Subcutaneous adipose tissue (tissue), 4 donors: ENCODE results near the gene EFNA1. TPM values are rescaled to one million over a fixed set of nuclear protein-coding genes. Genes with fewer than 3 reads are reported as not detected.

Source experiments
- CTCF ChIP-seq: fragments of 450-650 bp; IDR thresholded peaks from one replicate; pipeline ENCODE4 v1.5.1; 2016; ENCODE audit warnings: low read depth, mild to moderate bottlenecking, control low read depth, antibody characterized with exemption, moderate library complexity
- total RNA-seq, 4 donors: library from RNA; depleted of rRNA; stranded (reverse); fragments of >200 nt; gene quantifications; one replicate each; pipeline ENCODE4 v1.1.0, GENCODE V29; 2016

EFNA1 gene
- total RNA-seq, 4 donors from 2014 or later, result 12.4 to 32.6 (median 16.8) TPM

GRCh38 chr1:155169541-155169940, 41.9 kb downstream of the EFNA1 start:
- no peak for TF ChIP-seq CTCF

- TF ChIP-seq CTCF, result no peak
Observed at GRCh38 chr1:155170101-155170785, 42.6 kb downstream of the EFNA1 start.

- no peak for TF ChIP-seq CTCF
Observed at GRCh38 chr1:155170806-155171205, 43.1 kb downstream of the EFNA1 start.

- TF ChIP-seq CTCF, result no peak
Observed at GRCh38 chr1:155171836-155172731, 44.4 kb downstream of the EFNA1 start.

GRCh38 chr1:155172732-155173477, 45.2 kb downstream of the EFNA1 start, which contains the start of gene KRTCAP2:
Gene KRTCAP2, minus strand, starts transcription at chr1:155173304. Its CDS starts 80 bp downstream, at chr1:155173224.
- no peak for TF ChIP-seq CTCF

- no peak for TF ChIP-seq CTCF
Observed at GRCh38 chr1:155173478-155174323, 46.0 kb downstream of the EFNA1 start, which contains the start of gene TRIM46. Gene TRIM46, plus strand, starts transcription at chr1:155173849. Its CDS starts 118 bp downstream, at chr1:155173967.
